ENCODE data around the gene BCAP29. TPM values are rescaled to one million over a fixed set of nuclear protein-coding genes. Genes with fewer than 3 reads are reported as not detected.

BCAP29 gene
- total RNA-seq, 1 experiment from 2014 or later: 43.2 TPM

GRCh38 chr7:107559864-107560263 lies 20.2 kb upstream of the BCAP29 start:
- intact Hi-C loops (cut with micrococcal nuclease): no loop called here
- H3K27ac ChIP-seq (ENCODE audit: low read depth, low read length): no peak overlapping the region

GRCh38 chr7:107560898-107561516 lies 19.0 kb upstream of the BCAP29 start:
- no TSS peak for BruUV-seq (replicated peaks)
- no peak overlapping the region for H3K4me3 ChIP-seq (replicated peaks in 1 of 2; ENCODE audit: low read depth in 1 of 2, low read length in 2 of 2)
- H3K9ac ChIP-seq (ENCODE audit: low read length): no peak overlapping the region
- intact Hi-C loops (cut with micrococcal nuclease): no loop called here
- POLR2A ChIA-PET: no interaction called here
- H4K20me1 ChIP-seq (ENCODE audit: insufficient read depth): no peaks in the 10 kb centered on the region
- peaks cover 43% of the 10 kb centered on the region for H3K79me2 ChIP-seq (ENCODE audit: insufficient read depth, low read length)
- H3K36me3 ChIP-seq (ENCODE audit: control insufficient read depth in 1 of 2, insufficient read depth in 2 of 2, low read length in 2 of 2): no peaks in the 10 kb centered on the region
- TF ChIP-seq EGR1 (IDR thresholded peaks at IDR 0.05; ENCODE audit: low read depth) (no peak), JUND (IDR thresholded peaks at IDR 0.05) (no peak), YY1 (IDR thresholded peaks at IDR 0.05; ENCODE audit: extremely low read depth, insufficient replicate concordance, low read depth, low read length) (no peak), CTCF (IDR thresholded peaks at IDR 0.05 in 2 of 3, conservative IDR thresholded peaks at IDR 0.05 in 1 of 3; ENCODE audit: borderline replicate concordance in 1 of 3, insufficient read depth in 1 of 3, low read depth in 2 of 3, low read length in 2 of 3) (no peak), POLR2AphosphoS5 (IDR thresholded peaks at IDR 0.05; ENCODE audit: low read depth, low read length) (no peak), ATF3 (IDR thresholded peaks at IDR 0.05) (no peak), EZH2phosphoT487 (IDR thresholded peaks at IDR 0.05; ENCODE audit: borderline replicate concordance) (no peak), ELF1 (IDR thresholded peaks at IDR 0.05; ENCODE audit: borderline replicate concordance, low read depth) (no peak), TCF7L2 (IDR thresholded peaks at IDR 0.05; ENCODE audit: borderline replicate concordance, extremely low read depth, insufficient read depth, insufficient read length) (no peak), EZH2 (IDR thresholded peaks at IDR 0.05) (no peak)
- no peaks in the 10 kb centered on the region for H3K9me2 ChIP-seq (ENCODE audit: insufficient read depth)
- H3K27ac ChIP-seq (ENCODE audit: low read depth, low read length): no peak overlapping the region
- CTCF ChIA-PET: no interaction called here
- RAD21 ChIA-PET (ENCODE audit: low non-redundant PET in 1 of 2, low total read pairs in 2 of 2, uncharacterized antibody in 2 of 2, unreplicated experiment in 2 of 2): no interaction called here
- H2AFZ ChIP-seq (ENCODE audit: low read depth, low read length, poor library complexity, severe bottlenecking): no peak overlapping the region
- ATAC-seq: no peak
- H3K4me1 ChIP-seq (ENCODE audit: control insufficient read depth in 1 of 2, insufficient read depth in 2 of 2, low read length in 2 of 2): peaks cover 8 to 23% of the 10 kb centered on the region in 2 experiments; a peak in 3 of 4 replicates
- H3K4me2 ChIP-seq (ENCODE audit: low read length): no peak overlapping the region
- DNase-seq (ENCODE audit: low read depth, low spot score): no peak
- no peaks in the 10 kb centered on the region for H3K27me3 ChIP-seq (ENCODE audit: insufficient read depth, low read length)
- no peaks in the 10 kb centered on the region for H3K9me3 ChIP-seq (ENCODE audit: control insufficient read depth in 1 of 2, insufficient read depth in 1 of 2, low read depth in 1 of 2, low read length in 2 of 2)

More at GRCh38 chr7:107559864-107560263, 20.2 kb upstream of the BCAP29 start:
- H3K9me2 ChIP-seq (ENCODE audit: insufficient read depth): no peaks in the 10 kb centered on the region
- H3K27me3 ChIP-seq (ENCODE audit: insufficient read depth, low read length): no peaks in the 10 kb centered on the region
- ATAC-seq (no peak), DNase-seq (ENCODE audit: low read depth, low spot score) (no peak)
- no peak overlapping the region for H3K4me2 ChIP-seq (ENCODE audit: low read length)
- no TSS peak for BruUV-seq (replicated peaks)
- ChIA-PET CTCF (no interaction called here), RAD21 (ENCODE audit: low non-redundant PET in 1 of 2, low total read pairs in 2 of 2, uncharacterized antibody in 2 of 2, unreplicated experiment in 2 of 2) (no interaction called here), POLR2A (no interaction called here)
- H3K9ac ChIP-seq (ENCODE audit: low read length): no peak overlapping the region
- no peak overlapping the region for H2AFZ ChIP-seq (ENCODE audit: low read depth, low read length, poor library complexity, severe bottlenecking)
- peaks cover 41% of the 10 kb centered on the region for H3K79me2 ChIP-seq (ENCODE audit: insufficient read depth, low read length)
- H4K20me1 ChIP-seq (ENCODE audit: insufficient read depth): no peaks in the 10 kb centered on the region
- H3K4me1 ChIP-seq (ENCODE audit: control insufficient read depth in 1 of 2, insufficient read depth in 2 of 2, low read length in 2 of 2): peaks cover 6 to 17% of the 10 kb centered on the region in 2 experiments; a peak in 3 of 4 replicates
- TF ChIP-seq YY1 (IDR thresholded peaks at IDR 0.05; ENCODE audit: extremely low read depth, insufficient replicate concordance, low read depth, low read length): no peak
- no peak for TF ChIP-seq MAX (IDR thresholded peaks at IDR 0.05)
- TF ChIP-seq EZH2phosphoT487 (IDR thresholded peaks at IDR 0.05; ENCODE audit: borderline replicate concordance): no peak
- TF ChIP-seq TCF7L2 (IDR thresholded peaks at IDR 0.05; ENCODE audit: borderline replicate concordance, extremely low read depth, insufficient read depth, insufficient read length): no peak
- H3K9me3 ChIP-seq (ENCODE audit: control insufficient read depth in 1 of 2, insufficient read depth in 1 of 2, low read depth in 1 of 2, low read length in 2 of 2): no peaks in the 10 kb centered on the region
- H3K4me3 ChIP-seq (replicated peaks in 1 of 2; ENCODE audit: low read depth in 1 of 2, low read length in 2 of 2): no peak overlapping the region
- no peaks in the 10 kb centered on the region for H3K36me3 ChIP-seq (ENCODE audit: control insufficient read depth in 1 of 2, insufficient read depth in 2 of 2, low read length in 2 of 2)
